Measurements from ENCODE around the gene LENEP. TPM values are rescaled to one million over a fixed set of nuclear protein-coding genes. Genes with fewer than 3 reads are reported as not detected.

LENEP gene
- total RNA-seq, 1 experiment from 2014 or later, result 0.42 TPM

DNA sequence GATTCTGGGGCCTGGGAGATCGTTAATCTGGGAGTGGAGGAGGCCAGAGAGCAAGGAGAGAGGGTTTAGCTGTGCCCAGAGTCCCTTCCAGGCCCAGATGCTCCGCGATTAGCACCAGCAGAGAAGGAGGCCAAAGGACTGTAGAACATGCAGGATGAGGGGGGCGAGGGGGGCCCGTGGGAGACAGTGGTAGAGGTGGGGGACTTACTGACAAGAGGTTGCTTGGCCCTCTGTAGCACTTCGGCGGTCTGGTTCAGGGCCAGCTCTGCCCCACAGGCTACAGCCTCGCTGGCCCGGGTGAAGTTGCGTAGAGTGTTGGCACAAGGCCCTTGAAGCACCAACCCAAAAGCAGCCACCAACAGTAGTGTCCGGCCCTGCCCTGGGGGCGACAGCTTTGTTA, 39.5 kb downstream of the LENEP start:
- no peak for ATAC-seq

More for the DNA sequence above, 39.5 kb downstream of the LENEP start:
- ChIA-PET CTCF (no interaction called here), POLR2A (no interaction called here), RAD21 (ENCODE audit: low non-redundant PET in 1 of 2, low total read pairs in 2 of 2, uncharacterized antibody in 2 of 2, unreplicated experiment in 2 of 2) (no interaction called here)
- Histone ChIP-seq H3K79me2 (ENCODE audit: insufficient read depth, low read length) (no peaks in the 10 kb centered on the region), H3K4me2 (ENCODE audit: low read length) (no peak overlapping the region), H3K27ac (ENCODE audit: low read depth, low read length) (no peak overlapping the region), H3K9ac (ENCODE audit: low read length) (no peak overlapping the region), H4K20me1 (ENCODE audit: insufficient read depth) (no peaks in the 10 kb centered on the region), H3K9me3 (ENCODE audit: control insufficient read depth in 1 of 2, insufficient read depth in 1 of 2, low read depth in 1 of 2, low read length in 2 of 2) (no peaks in the 10 kb centered on the region), H3K36me3 (ENCODE audit: control insufficient read depth in 1 of 2, insufficient read depth in 2 of 2, low read length in 2 of 2) (no peaks in the 10 kb centered on the region), H2AFZ (ENCODE audit: low read depth, low read length, poor library complexity, severe bottlenecking) (no peak overlapping the region), H3K27me3 (ENCODE audit: insufficient read depth, low read length) (no peaks in the 10 kb centered on the region), H3K4me1 (ENCODE audit: control insufficient read depth in 1 of 2, insufficient read depth in 2 of 2, low read length in 2 of 2) (peaks cover 0 to under 1% of the 10 kb centered on the region in 2 experiments; a peak in 1 of 4 replicates), H3K9me2 (ENCODE audit: insufficient read depth) (no peaks in the 10 kb centered on the region), H3K4me3 (replicated peaks in 1 of 2; ENCODE audit: low read depth in 1 of 2, low read length in 2 of 2) (no peak overlapping the region)
- TF ChIP-seq, protein P1, sequence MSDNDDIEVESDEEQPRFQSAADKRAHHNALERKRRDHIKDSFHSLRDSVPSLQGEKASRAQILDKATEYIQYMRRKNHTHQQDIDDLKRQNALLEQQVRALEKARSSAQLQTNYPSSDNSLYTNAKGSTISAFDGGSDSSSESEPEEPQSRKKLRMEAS (IDR thresholded peaks at IDR 0.05), result no peak
- TF ChIP-seq SP1 (IDR thresholded peaks at IDR 0.05; ENCODE audit: low read depth), result no peak
- no peak for TF ChIP-seq ZNF274 (IDR thresholded peaks at IDR 0.05; ENCODE audit: low read depth, low read length)
- TF ChIP-seq RAD21 (IDR thresholded peaks at IDR 0.05; ENCODE audit: low read depth), result no peak
- TF ChIP-seq CBX3 (IDR thresholded peaks at IDR 0.05; ENCODE audit: low read depth), result no peak
- no peak for TF ChIP-seq EGR1 (IDR thresholded peaks at IDR 0.05; ENCODE audit: low read depth)
- TF ChIP-seq SRF (IDR thresholded peaks at IDR 0.05; ENCODE audit: low read depth), result no peak
- TF ChIP-seq POLR2AphosphoS5 (IDR thresholded peaks at IDR 0.05; ENCODE audit: low read depth, low read length), result no peak
- TF ChIP-seq ELF1 (IDR thresholded peaks at IDR 0.05; ENCODE audit: borderline replicate concordance, low read depth), result no peak
- TF ChIP-seq, protein P2, sequence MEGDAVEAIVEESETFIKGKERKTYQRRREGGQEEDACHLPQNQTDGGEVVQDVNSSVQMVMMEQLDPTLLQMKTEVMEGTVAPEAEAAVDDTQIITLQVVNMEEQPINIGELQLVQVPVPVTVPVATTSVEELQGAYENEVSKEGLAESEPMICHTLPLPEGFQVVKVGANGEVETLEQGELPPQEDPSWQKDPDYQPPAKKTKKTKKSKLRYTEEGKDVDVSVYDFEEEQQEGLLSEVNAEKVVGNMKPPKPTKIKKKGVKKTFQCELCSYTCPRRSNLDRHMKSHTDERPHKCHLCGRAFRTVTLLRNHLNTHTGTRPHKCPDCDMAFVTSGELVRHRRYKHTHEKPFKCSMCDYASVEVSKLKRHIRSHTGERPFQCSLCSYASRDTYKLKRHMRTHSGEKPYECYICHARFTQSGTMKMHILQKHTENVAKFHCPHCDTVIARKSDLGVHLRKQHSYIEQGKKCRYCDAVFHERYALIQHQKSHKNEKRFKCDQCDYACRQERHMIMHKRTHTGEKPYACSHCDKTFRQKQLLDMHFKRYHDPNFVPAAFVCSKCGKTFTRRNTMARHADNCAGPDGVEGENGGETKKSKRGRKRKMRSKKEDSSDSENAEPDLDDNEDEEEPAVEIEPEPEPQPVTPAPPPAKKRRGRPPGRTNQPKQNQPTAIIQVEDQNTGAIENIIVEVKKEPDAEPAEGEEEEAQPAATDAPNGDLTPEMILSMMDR (IDR thresholded peaks at IDR 0.05 in 2 of 3, conservative IDR thresholded peaks at IDR 0.05 in 1 of 3; ENCODE audit: borderline replicate concordance in 1 of 3, insufficient read depth in 1 of 3, low read depth in 2 of 3, low read length in 2 of 3), result no peak
- no peak for TF ChIP-seq EZH2 (IDR thresholded peaks at IDR 0.05)
- TF ChIP-seq SIN3A (IDR thresholded peaks at IDR 0.05; ENCODE audit: low read depth), result no peak
- TF ChIP-seq CEBPB (IDR thresholded peaks at IDR 0.05; ENCODE audit: low read depth), result no peak
- TF ChIP-seq, protein P3, sequence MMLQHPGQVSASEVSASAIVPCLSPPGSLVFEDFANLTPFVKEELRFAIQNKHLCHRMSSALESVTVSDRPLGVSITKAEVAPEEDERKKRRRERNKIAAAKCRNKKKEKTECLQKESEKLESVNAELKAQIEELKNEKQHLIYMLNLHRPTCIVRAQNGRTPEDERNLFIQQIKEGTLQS (IDR thresholded peaks at IDR 0.05), result no peak
- TF ChIP-seq, protein P4, sequence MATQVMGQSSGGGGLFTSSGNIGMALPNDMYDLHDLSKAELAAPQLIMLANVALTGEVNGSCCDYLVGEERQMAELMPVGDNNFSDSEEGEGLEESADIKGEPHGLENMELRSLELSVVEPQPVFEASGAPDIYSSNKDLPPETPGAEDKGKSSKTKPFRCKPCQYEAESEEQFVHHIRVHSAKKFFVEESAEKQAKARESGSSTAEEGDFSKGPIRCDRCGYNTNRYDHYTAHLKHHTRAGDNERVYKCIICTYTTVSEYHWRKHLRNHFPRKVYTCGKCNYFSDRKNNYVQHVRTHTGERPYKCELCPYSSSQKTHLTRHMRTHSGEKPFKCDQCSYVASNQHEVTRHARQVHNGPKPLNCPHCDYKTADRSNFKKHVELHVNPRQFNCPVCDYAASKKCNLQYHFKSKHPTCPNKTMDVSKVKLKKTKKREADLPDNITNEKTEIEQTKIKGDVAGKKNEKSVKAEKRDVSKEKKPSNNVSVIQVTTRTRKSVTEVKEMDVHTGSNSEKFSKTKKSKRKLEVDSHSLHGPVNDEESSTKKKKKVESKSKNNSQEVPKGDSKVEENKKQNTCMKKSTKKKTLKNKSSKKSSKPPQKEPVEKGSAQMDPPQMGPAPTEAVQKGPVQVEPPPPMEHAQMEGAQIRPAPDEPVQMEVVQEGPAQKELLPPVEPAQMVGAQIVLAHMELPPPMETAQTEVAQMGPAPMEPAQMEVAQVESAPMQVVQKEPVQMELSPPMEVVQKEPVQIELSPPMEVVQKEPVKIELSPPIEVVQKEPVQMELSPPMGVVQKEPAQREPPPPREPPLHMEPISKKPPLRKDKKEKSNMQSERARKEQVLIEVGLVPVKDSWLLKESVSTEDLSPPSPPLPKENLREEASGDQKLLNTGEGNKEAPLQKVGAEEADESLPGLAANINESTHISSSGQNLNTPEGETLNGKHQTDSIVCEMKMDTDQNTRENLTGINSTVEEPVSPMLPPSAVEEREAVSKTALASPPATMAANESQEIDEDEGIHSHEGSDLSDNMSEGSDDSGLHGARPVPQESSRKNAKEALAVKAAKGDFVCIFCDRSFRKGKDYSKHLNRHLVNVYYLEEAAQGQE (IDR thresholded peaks at IDR 0.05; ENCODE audit: low read depth), result no peak
- BruUV-seq (replicated peaks), result no TSS peak
- no peak for DNase-seq (ENCODE audit: low read depth, low spot score)
- intact Hi-C loops (cut with micrococcal nuclease), result no loop called here

Measured in HCT116 (cell line).